Kidney (tissue), 14 donors: Measurements from ENCODE around the gene EN2. TPM values are rescaled to one million over a fixed set of nuclear protein-coding genes. Genes with fewer than 3 reads are reported as not detected.

ENCODE experiments used
- DNase-seq, 5 donors: peaks; one replicate each; pipeline ENCODE4 v3.0.0-alpha.2; 2013 to 2020
- FAIRE-seq: peaks from 2 replicates; lab custom pipeline; 2012; peaks lifted over from hg19 to GRCh38; lab: Jason Lieb, UNC
- H3K27ac ChIP-seq, 2 donors: one replicate each; pipeline ENCODE4 v1.7.0; 2013; ENCODE audit warnings: low read depth in 2 of 2, low read length in 2 of 2, inconsistent platforms in 1 of 2
- H3K27me3 ChIP-seq: one replicate; pipeline ENCODE4 v1.7.1; 2013; ENCODE audit warnings: low read length, inconsistent platforms; ENCODE audit not compliant: control insufficient read depth, insufficient read depth
- H3K36me3 ChIP-seq, 3 donors: one replicate each; pipeline versions ENCODE4 v1.7.0 to v1.7.1; 2013; ENCODE audit warnings: low read length in 3 of 3, control low read depth in 1 of 3, inconsistent platforms in 1 of 3; ENCODE audit not compliant: insufficient read depth in 3 of 3, control insufficient read depth in 2 of 3
- H3K4me1 ChIP-seq, 3 donors: one replicate each; pipeline versions ENCODE4 v1.7.0 to v1.7.1; 2013; ENCODE audit warnings: low read length in 3 of 3, inconsistent platforms in 1 of 3, low read depth in 1 of 3; ENCODE audit not compliant: control insufficient read depth in 2 of 3, insufficient read depth in 2 of 3
- H3K4me3 ChIP-seq, 3 donors: one replicate each; pipeline versions ENCODE4 v1.7.0 to v1.8.1; 2013; ENCODE audit warnings: low read length in 3 of 3, control low read depth in 1 of 3, inconsistent platforms in 1 of 3
- H3K9ac ChIP-seq, 3 donors: one replicate each; pipeline versions ENCODE4 v1.7.0 to v1.7.1; 2013; ENCODE audit warnings: low read length in 3 of 3, control low read depth in 1 of 3, inconsistent platforms in 1 of 3
- H3K9me3 ChIP-seq, 3 donors: one replicate each; pipeline versions ENCODE4 v1.7.0 to v1.7.1; 2013; ENCODE audit warnings: low read length in 3 of 3, control low read depth in 1 of 3, inconsistent platforms in 1 of 3; ENCODE audit not compliant: control insufficient read depth in 2 of 3, insufficient read depth in 1 of 3
- CTCF ChIP-seq: IDR thresholded peaks from 3 replicates; pipeline ENCODE4 v1.5.1; 2012; ENCODE audit warnings: mild to moderate bottlenecking, moderate library complexity, borderline replicate concordance; ENCODE audit not compliant: insufficient read depth; ENCODE audit errors: extremely low read depth
- intact Hi-C: fragments of 100-400 bp; cut with DNase I; formaldehyde crosslinking; loops from one replicate; pipeline ENCODE4 v1.11.1; 2022
- polyA plus RNA-seq: library from polyadenylated mRNA; stranded (reverse); fragments of 350-450 nt; fragmentation: Illumina TruSeq; extraction: RNeasy Lipid Tissue Mini Kit (QIAGEN cat#74804); gene quantifications from one replicate; pipeline ENCODE4 v1.2.3, GENCODE V29; 2014; ENCODE audit warnings: low read depth, low replicate concordance; ENCODE audit not compliant: insufficient read depth
- total RNA-seq: library from RNA; stranded (reverse); fragmentation: NEBNext Ultra II Directional; extraction: Animal tissue kit (Norgen Biotek cat#: 25700); gene quantifications from one replicate; pipeline ENCODE4 v1.2.1, GENCODE V29; 2021
- donor health status: control.
- donor health status: control.
- donor health status: control.
- donor health status: control.
- donor health status: control.
- donor health status: DM: yes; HTN: yes; CAD: no.
- donor health status: Normal renal cell carcinoma (clear cell type).

The EN2 gene
- total and polyA plus RNA-seq, 2 donors from 2014 or later: 0.13 TPM; not detected in 1

- no peak for TF ChIP-seq CTCF
- Histone ChIP-seq H3K27ac (no peak overlapping the region), H3K4me1 (peaks cover 0 to 6% (median 0%) of the 10 kb centered on the region in 3 donors), H3K27me3 (peaks cover 82% of the 10 kb centered on the region), H3K9me3 (no peaks in the 10 kb centered on the region), H3K4me3 (no peak overlapping the region), H3K36me3 (peaks cover 0 to 2% (median 0%) of the 10 kb centered on the region in 3 donors), H3K9ac (no peak overlapping the region)
- intact Hi-C loops: no loop called here
- DNase-seq (no peak), FAIRE-seq (no peak)
These were observed 11.6 kb downstream of the EN2 start for GRCh38 chr7:155469311-155470185.

GRCh38 chr7:155470186-155470487 lies 12.2 kb downstream of the EN2 start:
- no peak for DNase-seq
- Histone ChIP-seq H3K36me3 (peaks cover 0 to 2% (median 0%) of the 10 kb centered on the region in 3 donors), H3K27me3 (peaks cover 79% of the 10 kb centered on the region), H3K9me3 (no peaks in the 10 kb centered on the region), H3K4me3 (no peak overlapping the region), H3K9ac (no peak overlapping the region), H3K4me1 (peaks cover 0 to 6% (median 0%) of the 10 kb centered on the region in 3 donors), H3K27ac (no peak overlapping the region)
- no peak for FAIRE-seq
- intact Hi-C loops: no loop called here
- no peak for TF ChIP-seq CTCF

DNA sequence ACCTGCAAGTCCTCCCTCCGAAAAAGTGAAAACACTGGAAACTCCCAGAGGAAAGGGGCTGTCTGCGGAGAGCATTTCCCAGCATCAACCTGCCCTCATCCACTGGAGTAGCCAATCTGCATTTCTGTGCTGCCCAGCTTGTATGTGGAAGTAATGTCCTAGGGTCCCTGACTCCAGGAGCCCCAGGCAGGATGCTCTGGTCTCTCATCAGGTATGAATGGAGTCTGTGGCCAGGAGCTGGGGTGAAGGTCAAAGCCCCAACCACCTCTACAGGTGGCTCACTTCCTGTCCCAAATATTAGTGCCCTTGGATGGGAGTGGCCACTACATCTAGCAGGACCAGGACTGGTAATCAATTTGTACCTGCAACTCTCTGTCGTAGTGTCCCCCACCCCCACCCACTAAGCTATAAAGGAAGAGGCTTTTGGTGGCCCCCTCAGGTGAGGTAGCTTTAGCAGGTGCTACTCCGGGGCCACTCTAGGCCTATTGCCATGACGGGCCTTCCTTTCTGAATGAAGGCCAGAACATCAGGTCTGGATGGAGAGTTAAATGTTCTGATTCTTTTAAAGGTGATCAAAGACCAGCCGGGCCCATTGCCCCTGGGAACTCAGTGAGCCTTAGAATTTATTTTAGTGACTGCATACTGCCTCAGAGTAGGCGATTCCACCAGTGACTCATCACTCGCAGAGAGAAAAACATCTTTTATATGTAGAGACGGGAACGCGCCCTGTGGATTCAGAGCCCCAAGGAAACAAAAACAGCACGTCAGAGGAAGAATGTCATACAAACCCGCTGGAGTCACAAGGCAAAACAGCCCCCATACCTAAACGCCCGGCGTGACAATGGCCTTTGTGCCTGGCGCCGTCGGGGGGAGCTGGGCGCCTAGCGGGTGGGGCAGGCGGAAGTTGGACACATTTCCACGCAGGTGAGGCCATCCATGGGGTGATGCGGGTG lies 13.0 kb downstream of the EN2 start:
- Histone ChIP-seq H3K27ac (no peak overlapping the region), H3K9ac (no peak overlapping the region), H3K4me3 (no peak overlapping the region), H3K9me3 (peaks cover 0 to 5% (median 0%) of the 10 kb centered on the region in 3 donors), H3K4me1 (peaks cover 0 to 6% (median 0%) of the 10 kb centered on the region in 3 donors), H3K36me3 (peaks cover 0 to 2% (median 0%) of the 10 kb centered on the region in 3 donors), H3K27me3 (peaks cover 78% of the 10 kb centered on the region)
- peak in 2 of 5 donors; percentile 49 to 67 for DNase-seq
- intact Hi-C loops: no loop called here
- FAIRE-seq: no peak
- TF ChIP-seq CTCF: no peak
